GM19099 (cell line): ENCODE measurements around the gene RELN.

ENCODE experiments used
- POLR2A ChIP-seq: IDR thresholded peaks from 3 replicates; pipeline ENCODE4 v1.6.1; 2011; ENCODE audit warnings: low read depth; ENCODE audit not compliant: insufficient read length; ENCODE audit errors: extremely low read depth

The RELN gene

DNA sequence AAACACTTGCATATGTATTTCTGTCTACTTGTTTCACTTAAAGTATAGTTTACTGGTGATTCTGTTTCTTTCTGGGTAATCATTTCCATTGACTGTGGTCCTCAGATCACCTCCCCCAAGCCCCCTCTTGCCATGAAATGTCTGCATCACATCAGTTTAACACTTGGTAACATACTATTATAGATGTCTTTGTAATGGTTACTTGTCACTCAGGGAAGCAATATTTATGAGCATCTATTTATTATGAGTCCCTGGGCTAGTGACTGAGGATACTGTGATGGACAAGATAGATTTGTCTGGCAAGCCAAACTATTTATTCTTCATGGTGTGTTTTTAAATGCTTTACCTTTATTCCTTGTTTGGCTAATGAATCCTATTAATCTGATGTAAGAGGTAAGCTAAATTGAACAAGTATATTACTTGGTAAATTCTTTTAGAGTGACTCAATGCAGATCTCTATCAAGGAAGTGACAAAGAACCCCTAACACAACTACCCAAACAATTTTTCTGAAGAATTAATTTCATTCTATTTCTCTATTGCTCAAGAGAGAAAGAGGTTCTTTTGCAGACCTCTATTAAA, 270.9 kb downstream of the RELN start:
- no peak for TF ChIP-seq POLR2A

- TF ChIP-seq POLR2A: no peak
Measured at GRCh38 chr7:103717574-103717973, 271.9 kb downstream of the RELN start.

DNA sequence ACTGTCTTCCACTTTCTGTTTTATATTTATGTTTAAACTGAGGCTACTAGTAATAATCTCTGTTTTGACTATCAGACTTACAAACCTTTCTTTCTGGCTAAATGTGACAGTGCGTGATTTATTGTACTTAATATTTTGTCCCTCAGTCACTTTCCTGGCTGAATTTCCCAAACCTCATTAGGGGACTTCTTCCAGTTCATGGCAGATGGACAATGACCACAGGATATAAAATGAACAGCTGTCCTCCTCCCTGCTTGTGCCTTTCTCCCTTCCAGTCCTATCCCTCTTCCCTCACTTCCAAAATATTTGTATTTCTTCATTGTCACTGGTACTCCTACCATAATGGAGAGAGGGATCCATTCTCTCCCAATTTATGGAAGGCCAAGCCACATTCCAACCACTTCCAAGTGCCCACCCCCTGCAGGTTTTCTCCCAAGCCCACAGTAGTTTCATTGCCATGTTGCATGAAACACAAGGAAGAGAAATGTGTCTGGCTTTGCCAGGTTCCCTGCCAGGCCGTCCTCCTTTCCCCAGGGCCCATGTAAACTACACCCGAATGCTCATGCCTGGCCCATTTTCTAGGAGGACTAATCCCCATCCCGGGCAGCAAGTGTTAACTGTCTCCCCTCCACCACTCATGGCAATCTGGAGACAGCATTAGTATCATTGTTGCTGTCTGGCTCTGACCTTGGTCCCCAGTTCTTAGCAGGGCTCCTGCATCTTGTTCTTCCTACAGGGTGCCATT, 273.9 kb downstream of the RELN start:
- no peak for TF ChIP-seq POLR2A

- no peak for TF ChIP-seq POLR2A
Measured at GRCh38 chr7:103714376-103714927, 275.0 kb downstream of the RELN start.

GRCh38 chr7:103712991-103713778, 276.3 kb downstream of the RELN start:
- no peak for TF ChIP-seq POLR2A

- TF ChIP-seq POLR2A: no peak
Measured at GRCh38 chr7:103711413-103711812, 278.0 kb downstream of the RELN start.

DNA sequence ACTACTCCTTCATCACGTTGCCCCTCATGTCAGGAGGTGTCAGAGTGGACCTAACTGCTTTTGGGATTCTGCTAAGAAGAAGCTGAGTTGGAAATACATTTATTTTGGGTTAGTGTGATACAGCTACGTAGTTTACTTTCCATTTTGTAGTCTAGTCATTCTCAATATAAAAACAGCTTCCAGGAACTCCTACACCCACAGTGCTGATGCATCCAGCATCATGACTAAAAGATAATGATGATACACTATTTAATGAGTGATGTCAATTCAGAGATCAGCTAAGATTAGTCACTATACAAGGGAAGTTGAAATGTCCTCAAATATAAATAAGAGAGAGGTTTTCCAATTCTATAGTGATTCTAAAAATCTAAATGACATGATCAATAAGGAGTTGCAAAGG, 279.2 kb downstream of the RELN start:
- no peak for TF ChIP-seq POLR2A

- no peak for TF ChIP-seq POLR2A
Measured at GRCh38 chr7:103706805-103707204, 282.7 kb downstream of the RELN start.

DNA sequence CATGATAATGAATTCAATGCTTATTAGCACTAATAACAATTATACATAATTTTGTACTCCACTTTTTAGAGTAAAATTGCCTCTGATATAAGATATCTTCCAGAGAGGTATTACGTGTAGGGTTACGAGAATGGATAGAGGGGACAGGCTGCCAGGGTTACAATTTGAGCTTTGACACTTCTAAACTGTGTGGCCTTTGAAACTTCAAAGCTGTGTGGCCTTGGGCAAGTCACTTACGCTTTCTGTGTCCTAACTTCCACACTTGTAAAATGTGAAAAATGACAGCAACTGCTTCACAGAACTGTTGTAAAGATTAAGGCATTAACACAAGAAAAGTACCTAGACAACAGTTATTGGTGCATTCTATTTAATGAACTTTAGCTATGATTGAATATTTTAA, 283.9 kb downstream of the RELN start:
- TF ChIP-seq POLR2A: no peak

- TF ChIP-seq POLR2A: no peak
Measured at GRCh38 chr7:103704701-103705100, 284.8 kb downstream of the RELN start.

GRCh38 chr7:103702982-103703381, 286.5 kb downstream of the RELN start:
- no peak for TF ChIP-seq POLR2A

DNA sequence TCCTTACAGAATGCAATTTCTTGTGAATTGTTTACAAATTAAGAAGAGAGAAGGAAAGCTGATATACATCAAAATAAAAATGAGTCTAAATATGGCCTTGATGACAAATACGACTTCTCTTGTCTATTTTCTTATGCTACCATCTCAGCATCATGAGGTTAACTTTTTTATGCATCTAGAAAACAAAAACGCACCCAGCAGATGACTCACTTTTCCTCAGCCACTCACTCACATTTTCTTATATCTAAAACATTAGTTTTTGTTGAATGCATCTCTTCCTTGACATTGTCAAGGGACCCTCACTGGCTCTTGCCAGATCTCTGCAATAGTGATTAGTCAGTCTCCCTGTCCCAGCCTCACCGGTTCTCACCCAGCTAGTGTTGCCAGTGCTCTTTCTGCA, 287.0 kb downstream of the RELN start:
- TF ChIP-seq POLR2A: no peak

GRCh38 chr7:103699032-103699431, 290.4 kb downstream of the RELN start:
- TF ChIP-seq POLR2A: no peak

GRCh38 chr7:103698064-103698463, 291.4 kb downstream of the RELN start:
- TF ChIP-seq POLR2A: no peak

DNA sequence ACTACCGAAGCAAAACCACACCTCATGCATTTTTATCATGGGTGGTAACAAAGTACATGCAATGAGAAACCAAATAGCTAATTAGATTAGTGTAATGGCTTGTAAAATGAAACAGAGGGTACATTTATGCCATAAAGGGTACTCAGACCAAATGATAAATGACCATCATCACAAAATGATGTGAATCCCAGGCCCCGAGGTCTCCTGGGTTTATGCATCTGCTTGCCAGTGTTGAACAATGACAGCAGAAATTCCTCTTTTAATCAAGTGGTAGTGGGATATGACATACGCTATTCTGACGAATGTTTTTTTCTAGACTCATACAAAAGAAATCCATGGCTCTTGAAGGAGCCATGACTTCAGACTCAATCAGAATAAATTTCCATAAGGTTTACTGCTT, 293.9 kb downstream of the RELN start:
- TF ChIP-seq POLR2A: no peak

GRCh38 chr7:103694304-103694703, 295.2 kb downstream of the RELN start:
- no peak for TF ChIP-seq POLR2A
